ENCODE measurements around the gene ZNF536. TPM values are rescaled to one million over a fixed set of nuclear protein-coding genes. Genes with fewer than 3 reads are reported as not detected.

Gene ZNF536
- total RNA-seq, 1 experiment from 2014 or later: 0.35 TPM

DNA sequence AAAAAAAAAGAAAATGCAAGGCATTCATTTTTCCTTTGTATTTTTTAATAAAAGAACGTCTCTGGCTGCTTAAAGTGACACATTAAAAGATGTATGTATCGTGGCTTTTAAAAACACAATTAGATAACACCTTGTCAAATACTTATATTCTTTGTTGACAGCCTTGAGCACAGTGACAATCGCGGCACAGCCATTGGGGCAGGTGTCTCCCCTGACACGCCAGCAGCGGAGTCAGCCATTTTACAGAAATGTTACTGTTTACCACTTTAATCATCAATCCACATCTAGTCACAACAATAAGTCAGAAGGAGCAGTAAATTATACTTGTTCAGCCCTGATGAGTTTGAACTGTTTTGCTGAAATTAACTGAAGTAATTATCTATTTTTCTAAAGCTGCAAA is 224.1 kb downstream of the ZNF536 start (continued):
- TF ChIP-seq CREM (CRISPR knock-in tag; IDR thresholded peaks at IDR 0.05) (no peak), RORB (CRISPR knock-in tag; IDR thresholded peaks at IDR 0.05) (no peak), TCF7 (CRISPR knock-in tag; IDR thresholded peaks at IDR 0.05; ENCODE audit: low read depth) (no peak), SMAD4 (CRISPR knock-in tag; IDR thresholded peaks at IDR 0.05) (no peak)
- TF ChIP-seq, protein P1, sequence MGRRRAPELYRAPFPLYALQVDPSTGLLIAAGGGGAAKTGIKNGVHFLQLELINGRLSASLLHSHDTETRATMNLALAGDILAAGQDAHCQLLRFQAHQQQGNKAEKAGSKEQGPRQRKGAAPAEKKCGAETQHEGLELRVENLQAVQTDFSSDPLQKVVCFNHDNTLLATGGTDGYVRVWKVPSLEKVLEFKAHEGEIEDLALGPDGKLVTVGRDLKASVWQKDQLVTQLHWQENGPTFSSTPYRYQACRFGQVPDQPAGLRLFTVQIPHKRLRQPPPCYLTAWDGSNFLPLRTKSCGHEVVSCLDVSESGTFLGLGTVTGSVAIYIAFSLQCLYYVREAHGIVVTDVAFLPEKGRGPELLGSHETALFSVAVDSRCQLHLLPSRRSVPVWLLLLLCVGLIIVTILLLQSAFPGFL (CRISPR knock-in tag; IDR thresholded peaks at IDR 0.05; ENCODE audit: borderline replicate concordance): no peak
- TF ChIP-seq, protein P2, sequence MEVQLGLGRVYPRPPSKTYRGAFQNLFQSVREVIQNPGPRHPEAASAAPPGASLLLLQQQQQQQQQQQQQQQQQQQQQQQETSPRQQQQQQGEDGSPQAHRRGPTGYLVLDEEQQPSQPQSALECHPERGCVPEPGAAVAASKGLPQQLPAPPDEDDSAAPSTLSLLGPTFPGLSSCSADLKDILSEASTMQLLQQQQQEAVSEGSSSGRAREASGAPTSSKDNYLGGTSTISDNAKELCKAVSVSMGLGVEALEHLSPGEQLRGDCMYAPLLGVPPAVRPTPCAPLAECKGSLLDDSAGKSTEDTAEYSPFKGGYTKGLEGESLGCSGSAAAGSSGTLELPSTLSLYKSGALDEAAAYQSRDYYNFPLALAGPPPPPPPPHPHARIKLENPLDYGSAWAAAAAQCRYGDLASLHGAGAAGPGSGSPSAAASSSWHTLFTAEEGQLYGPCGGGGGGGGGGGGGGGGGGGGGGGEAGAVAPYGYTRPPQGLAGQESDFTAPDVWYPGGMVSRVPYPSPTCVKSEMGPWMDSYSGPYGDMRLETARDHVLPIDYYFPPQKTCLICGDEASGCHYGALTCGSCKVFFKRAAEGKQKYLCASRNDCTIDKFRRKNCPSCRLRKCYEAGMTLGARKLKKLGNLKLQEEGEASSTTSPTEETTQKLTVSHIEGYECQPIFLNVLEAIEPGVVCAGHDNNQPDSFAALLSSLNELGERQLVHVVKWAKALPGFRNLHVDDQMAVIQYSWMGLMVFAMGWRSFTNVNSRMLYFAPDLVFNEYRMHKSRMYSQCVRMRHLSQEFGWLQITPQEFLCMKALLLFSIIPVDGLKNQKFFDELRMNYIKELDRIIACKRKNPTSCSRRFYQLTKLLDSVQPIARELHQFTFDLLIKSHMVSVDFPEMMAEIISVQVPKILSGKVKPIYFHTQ (CRISPR knock-in tag; IDR thresholded peaks at IDR 0.05): no peak
- TF ChIP-seq, protein P3, sequence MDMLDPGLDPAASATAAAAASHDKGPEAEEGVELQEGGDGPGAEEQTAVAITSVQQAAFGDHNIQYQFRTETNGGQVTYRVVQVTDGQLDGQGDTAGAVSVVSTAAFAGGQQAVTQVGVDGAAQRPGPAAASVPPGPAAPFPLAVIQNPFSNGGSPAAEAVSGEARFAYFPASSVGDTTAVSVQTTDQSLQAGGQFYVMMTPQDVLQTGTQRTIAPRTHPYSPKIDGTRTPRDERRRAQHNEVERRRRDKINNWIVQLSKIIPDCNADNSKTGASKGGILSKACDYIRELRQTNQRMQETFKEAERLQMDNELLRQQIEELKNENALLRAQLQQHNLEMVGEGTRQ (CRISPR knock-in tag; IDR thresholded peaks at IDR 0.05): no peak
- TF ChIP-seq, protein P4, sequence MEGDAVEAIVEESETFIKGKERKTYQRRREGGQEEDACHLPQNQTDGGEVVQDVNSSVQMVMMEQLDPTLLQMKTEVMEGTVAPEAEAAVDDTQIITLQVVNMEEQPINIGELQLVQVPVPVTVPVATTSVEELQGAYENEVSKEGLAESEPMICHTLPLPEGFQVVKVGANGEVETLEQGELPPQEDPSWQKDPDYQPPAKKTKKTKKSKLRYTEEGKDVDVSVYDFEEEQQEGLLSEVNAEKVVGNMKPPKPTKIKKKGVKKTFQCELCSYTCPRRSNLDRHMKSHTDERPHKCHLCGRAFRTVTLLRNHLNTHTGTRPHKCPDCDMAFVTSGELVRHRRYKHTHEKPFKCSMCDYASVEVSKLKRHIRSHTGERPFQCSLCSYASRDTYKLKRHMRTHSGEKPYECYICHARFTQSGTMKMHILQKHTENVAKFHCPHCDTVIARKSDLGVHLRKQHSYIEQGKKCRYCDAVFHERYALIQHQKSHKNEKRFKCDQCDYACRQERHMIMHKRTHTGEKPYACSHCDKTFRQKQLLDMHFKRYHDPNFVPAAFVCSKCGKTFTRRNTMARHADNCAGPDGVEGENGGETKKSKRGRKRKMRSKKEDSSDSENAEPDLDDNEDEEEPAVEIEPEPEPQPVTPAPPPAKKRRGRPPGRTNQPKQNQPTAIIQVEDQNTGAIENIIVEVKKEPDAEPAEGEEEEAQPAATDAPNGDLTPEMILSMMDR (IDR thresholded peaks at IDR 0.05): no peak

DNA sequence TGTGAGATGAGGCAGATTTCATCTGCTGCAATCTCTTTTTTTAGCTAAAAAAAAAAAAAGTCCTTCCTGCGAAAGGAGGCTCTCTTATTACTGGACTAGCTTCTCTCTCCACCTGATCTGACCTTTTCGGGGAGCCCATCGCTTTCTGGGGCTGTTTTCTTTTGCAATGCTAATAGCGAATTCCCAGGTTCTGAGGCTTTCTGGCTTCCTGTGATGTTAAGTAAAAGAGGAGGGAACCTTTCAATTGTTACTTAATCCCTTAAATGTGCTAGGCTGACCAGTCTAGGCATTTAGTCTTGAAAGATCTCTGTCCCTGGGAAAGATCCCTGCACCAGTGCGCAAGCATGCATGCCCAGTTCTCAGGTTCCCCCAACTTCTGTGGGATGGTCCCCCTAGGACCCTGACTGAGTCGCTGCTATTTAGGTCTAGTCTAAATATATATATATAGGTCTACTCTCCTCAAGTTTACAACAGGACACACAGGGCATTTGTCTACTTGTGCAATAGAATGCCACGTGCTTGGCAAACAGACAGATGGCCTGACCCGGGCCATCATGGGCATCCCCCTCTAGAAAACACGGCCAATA is 224.7 kb downstream of the ZNF536 start:
- DNase-seq (ENCODE audit: low spot score): peak; percentile 48
- H3K27me3 Mint-ChIP-seq (ENCODE audit: low read depth): no peaks in the 10 kb centered on the region
- H3K4me1 Mint-ChIP-seq: peaks cover 51% of the 10 kb centered on the region
- no peaks in the 10 kb centered on the region for H3K9me3 Mint-ChIP-seq
- H3K36me3 Mint-ChIP-seq: no peaks in the 10 kb centered on the region
- POLR2A ChIA-PET: no interaction called here
- peak overlapping the region; percentile 43 for H3K4me3 Mint-ChIP-seq
- TF ChIP-seq, protein P5, sequence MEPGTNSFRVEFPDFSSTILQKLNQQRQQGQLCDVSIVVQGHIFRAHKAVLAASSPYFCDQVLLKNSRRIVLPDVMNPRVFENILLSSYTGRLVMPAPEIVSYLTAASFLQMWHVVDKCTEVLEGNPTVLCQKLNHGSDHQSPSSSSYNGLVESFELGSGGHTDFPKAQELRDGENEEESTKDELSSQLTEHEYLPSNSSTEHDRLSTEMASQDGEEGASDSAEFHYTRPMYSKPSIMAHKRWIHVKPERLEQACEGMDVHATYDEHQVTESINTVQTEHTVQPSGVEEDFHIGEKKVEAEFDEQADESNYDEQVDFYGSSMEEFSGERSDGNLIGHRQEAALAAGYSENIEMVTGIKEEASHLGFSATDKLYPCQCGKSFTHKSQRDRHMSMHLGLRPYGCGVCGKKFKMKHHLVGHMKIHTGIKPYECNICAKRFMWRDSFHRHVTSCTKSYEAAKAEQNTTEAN (CRISPR knock-in tag; IDR thresholded peaks at IDR 0.05): no peak
- no peak for TF ChIP-seq NFATC4 (CRISPR knock-in tag; IDR thresholded peaks at IDR 0.05)
- TF ChIP-seq, protein P6, sequence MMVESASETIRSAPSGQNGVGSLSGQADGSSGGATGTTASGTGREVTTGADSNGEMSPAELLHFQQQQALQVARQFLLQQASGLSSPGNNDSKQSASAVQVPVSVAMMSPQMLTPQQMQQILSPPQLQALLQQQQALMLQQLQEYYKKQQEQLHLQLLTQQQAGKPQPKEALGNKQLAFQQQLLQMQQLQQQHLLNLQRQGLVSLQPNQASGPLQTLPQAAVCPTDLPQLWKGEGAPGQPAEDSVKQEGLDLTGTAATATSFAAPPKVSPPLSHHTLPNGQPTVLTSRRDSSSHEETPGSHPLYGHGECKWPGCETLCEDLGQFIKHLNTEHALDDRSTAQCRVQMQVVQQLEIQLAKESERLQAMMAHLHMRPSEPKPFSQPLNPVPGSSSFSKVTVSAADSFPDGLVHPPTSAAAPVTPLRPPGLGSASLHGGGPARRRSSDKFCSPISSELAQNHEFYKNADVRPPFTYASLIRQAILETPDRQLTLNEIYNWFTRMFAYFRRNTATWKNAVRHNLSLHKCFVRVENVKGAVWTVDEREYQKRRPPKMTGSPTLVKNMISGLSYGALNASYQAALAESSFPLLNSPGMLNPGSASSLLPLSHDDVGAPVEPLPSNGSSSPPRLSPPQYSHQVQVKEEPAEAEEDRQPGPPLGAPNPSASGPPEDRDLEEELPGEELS (CRISPR knock-in tag; IDR thresholded peaks at IDR 0.05): peak; percentile 78; the same call in 1 of the 2 replicates
- H3K27ac Mint-ChIP-seq: peak overlapping the region; percentile 91
- ATAC-seq: peak; percentile 87
- CTCF ChIA-PET: interaction anchor here (1.0 to 1.7 kb wide), 2 partner anchors 41 to 98 kb away, joined by 5 to 7 read pairs; no protein-coding TSS in a partner anchor

DNA sequence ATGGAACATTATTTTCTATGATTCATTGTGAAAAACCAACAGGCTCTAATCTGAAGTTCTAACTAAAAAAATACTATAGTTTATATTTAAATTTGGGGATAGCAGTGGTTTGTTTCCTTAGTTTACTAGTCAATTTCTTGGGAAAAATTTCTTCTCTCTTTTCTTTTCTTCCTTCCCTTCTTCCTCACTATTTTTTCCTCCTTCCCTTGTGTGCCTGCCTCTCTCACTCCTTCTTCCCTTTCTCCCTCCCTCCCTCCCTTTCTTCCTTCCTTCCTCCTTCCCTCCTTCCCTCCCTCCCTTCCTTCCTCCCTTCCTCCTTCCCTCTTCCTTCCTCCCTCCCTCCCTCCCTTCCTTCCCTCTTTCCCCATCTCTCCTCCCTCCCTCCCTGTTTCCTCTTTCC is 226.5 kb downstream of the ZNF536 start:
- Mint-ChIP-seq H3K36me3 (no peaks in the 10 kb centered on the region), H3K27me3 (ENCODE audit: low read depth) (no peaks in the 10 kb centered on the region), H3K4me3 (no peak overlapping the region), H3K9me3 (no peaks in the 10 kb centered on the region), H3K4me1 (peaks cover 50% of the 10 kb centered on the region), H3K27ac (no peak overlapping the region)
- ATAC-seq: no peak
- ChIA-PET CTCF (no interaction called here), POLR2A (no interaction called here)
- no peak for DNase-seq (ENCODE audit: low spot score)
- TF ChIP-seq GTF2I (CRISPR knock-in tag; conservative IDR thresholded peaks at IDR 0.05) (no peak), NFE2L1 (CRISPR knock-in tag; IDR thresholded peaks at IDR 0.05) (no peak)
- TF ChIP-seq, protein P7, sequence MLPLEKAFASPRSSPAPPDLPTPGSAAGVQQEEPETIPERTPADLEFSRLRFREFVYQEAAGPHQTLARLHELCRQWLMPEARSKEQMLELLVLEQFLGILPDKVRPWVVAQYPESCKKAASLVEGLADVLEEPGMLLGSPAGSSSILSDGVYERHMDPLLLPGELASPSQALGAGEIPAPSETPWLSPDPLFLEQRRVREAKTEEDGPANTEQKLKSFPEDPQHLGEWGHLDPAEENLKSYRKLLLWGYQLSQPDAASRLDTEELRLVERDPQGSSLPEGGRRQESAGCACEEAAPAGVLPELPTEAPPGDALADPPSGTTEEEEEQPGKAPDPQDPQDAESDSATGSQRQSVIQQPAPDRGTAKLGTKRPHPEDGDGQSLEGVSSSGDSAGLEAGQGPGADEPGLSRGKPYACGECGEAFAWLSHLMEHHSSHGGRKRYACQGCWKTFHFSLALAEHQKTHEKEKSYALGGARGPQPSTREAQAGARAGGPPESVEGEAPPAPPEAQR (CRISPR knock-in tag; IDR thresholded peaks at IDR 0.05): no peak
- TF ChIP-seq, protein P3 (CRISPR knock-in tag; IDR thresholded peaks at IDR 0.05): no peak
- TF ChIP-seq, protein P8, sequence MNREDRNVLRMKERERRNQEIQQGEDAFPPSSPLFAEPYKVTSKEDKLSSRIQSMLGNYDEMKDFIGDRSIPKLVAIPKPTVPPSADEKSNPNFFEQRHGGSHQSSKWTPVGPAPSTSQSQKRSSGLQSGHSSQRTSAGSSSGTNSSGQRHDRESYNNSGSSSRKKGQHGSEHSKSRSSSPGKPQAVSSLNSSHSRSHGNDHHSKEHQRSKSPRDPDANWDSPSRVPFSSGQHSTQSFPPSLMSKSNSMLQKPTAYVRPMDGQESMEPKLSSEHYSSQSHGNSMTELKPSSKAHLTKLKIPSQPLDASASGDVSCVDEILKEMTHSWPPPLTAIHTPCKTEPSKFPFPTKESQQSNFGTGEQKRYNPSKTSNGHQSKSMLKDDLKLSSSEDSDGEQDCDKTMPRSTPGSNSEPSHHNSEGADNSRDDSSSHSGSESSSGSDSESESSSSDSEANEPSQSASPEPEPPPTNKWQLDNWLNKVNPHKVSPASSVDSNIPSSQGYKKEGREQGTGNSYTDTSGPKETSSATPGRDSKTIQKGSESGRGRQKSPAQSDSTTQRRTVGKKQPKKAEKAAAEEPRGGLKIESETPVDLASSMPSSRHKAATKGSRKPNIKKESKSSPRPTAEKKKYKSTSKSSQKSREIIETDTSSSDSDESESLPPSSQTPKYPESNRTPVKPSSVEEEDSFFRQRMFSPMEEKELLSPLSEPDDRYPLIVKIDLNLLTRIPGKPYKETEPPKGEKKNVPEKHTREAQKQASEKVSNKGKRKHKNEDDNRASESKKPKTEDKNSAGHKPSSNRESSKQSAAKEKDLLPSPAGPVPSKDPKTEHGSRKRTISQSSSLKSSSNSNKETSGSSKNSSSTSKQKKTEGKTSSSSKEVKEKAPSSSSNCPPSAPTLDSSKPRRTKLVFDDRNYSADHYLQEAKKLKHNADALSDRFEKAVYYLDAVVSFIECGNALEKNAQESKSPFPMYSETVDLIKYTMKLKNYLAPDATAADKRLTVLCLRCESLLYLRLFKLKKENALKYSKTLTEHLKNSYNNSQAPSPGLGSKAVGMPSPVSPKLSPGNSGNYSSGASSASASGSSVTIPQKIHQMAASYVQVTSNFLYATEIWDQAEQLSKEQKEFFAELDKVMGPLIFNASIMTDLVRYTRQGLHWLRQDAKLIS (CRISPR knock-in tag; IDR thresholded peaks at IDR 0.05; ENCODE audit: borderline replicate concordance): no peak
